ENCODE data around the gene NLRC3.

DNA sequence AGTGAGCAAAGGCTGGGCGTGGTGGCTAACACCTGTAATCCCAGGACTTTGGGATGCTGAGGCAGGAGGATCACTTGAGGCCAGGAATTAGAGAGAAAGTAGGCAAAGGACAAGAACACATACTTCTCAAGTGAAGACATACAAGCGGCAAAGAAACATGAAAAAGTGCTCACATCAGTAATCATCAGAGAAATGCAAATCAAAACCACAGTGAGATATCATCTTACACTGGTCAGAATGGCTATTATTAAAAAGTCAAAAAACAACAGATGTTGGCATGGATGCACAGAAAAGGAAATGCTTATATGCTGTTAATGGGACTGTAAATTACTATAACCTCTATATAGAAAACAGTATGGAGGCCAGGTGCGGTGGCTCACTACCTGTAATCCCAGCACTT is 46.4 kb upstream of the NLRC3 start:
- TF ChIP-seq, protein P1, sequence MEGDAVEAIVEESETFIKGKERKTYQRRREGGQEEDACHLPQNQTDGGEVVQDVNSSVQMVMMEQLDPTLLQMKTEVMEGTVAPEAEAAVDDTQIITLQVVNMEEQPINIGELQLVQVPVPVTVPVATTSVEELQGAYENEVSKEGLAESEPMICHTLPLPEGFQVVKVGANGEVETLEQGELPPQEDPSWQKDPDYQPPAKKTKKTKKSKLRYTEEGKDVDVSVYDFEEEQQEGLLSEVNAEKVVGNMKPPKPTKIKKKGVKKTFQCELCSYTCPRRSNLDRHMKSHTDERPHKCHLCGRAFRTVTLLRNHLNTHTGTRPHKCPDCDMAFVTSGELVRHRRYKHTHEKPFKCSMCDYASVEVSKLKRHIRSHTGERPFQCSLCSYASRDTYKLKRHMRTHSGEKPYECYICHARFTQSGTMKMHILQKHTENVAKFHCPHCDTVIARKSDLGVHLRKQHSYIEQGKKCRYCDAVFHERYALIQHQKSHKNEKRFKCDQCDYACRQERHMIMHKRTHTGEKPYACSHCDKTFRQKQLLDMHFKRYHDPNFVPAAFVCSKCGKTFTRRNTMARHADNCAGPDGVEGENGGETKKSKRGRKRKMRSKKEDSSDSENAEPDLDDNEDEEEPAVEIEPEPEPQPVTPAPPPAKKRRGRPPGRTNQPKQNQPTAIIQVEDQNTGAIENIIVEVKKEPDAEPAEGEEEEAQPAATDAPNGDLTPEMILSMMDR (conservative IDR thresholded peaks at IDR 0.05 in 1 of 2, IDR thresholded peaks at IDR 0.05 in 1 of 2; ENCODE audit: extremely low read depth in 1 of 2, insufficient read depth in 1 of 2, low read depth in 1 of 2, low read length in 2 of 2), result no peak
- no peak for TF ChIP-seq EZH2 (IDR thresholded peaks at IDR 0.05; ENCODE audit: borderline replicate concordance, low read length)
